ENCODE results near the gene NNT.
"Not testable (repeated sequence)": the region's sequence is repeated elsewhere in the genome, so short reads cannot be mapped to it uniquely, and the experiment has no call there.

Gene NNT

GRCh38 chr5:43631182-43631910 lies 28.4 kb downstream of the NNT start:
- DNase-seq (ENCODE audit: low read depth) = no peak

- DNase-seq (ENCODE audit: low read depth) = no peak
Measured at GRCh38 chr5:43634621-43635020, 31.6 kb downstream of the NNT start.

- no peak for DNase-seq (ENCODE audit: low read depth)
Measured at GRCh38 chr5:43635374-43635773, 32.4 kb downstream of the NNT start.

GRCh38 chr5:43636076-43636475 lies 33.1 kb downstream of the NNT start:
- DNase-seq (ENCODE audit: low read depth) = no peak

GRCh38 chr5:43637416-43637815 lies 34.4 kb downstream of the NNT start:
- no peak for DNase-seq (ENCODE audit: low read depth)

GRCh38 chr5:43638107-43638506 lies 35.1 kb downstream of the NNT start:
- no peak for DNase-seq (ENCODE audit: low read depth)

GRCh38 chr5:43638546-43638945 lies 35.6 kb downstream of the NNT start:
- DNase-seq (ENCODE audit: low read depth) = no peak

- DNase-seq (ENCODE audit: low read depth) = no peak
Measured at GRCh38 chr5:43639566-43639965, 36.6 kb downstream of the NNT start.

- DNase-seq (ENCODE audit: low read depth) = no peak
Measured at GRCh38 chr5:43642428-43642827, 39.4 kb downstream of the NNT start.

GRCh38 chr5:43643327-43643726 lies 40.3 kb downstream of the NNT start:
- DNase-seq (ENCODE audit: low read depth) = no peak

GRCh38 chr5:43643750-43644149 lies 40.8 kb downstream of the NNT start:
- no peak for DNase-seq (ENCODE audit: low read depth)

- no peak for DNase-seq (ENCODE audit: low read depth)
Measured at GRCh38 chr5:43646992-43647391, 44.0 kb downstream of the NNT start.

- DNase-seq (ENCODE audit: low read depth) = no peak
Measured at GRCh38 chr5:43647789-43648188, 44.8 kb downstream of the NNT start.

GRCh38 chr5:43648499-43649124 lies 45.6 kb downstream of the NNT start:
- no peak for DNase-seq (ENCODE audit: low read depth)

GRCh38 chr5:43649256-43649655 lies 46.3 kb downstream of the NNT start:
- no peak for DNase-seq (ENCODE audit: low read depth)

GRCh38 chr5:43652537-43653302 lies 49.7 kb downstream of the NNT start:
- no peak for DNase-seq (ENCODE audit: low read depth)

GRCh38 chr5:43658509-43658908 lies 55.5 kb downstream of the NNT start:
- no peak for DNase-seq (ENCODE audit: low read depth)

- no peak for DNase-seq (ENCODE audit: low read depth)
Measured at GRCh38 chr5:43659075-43659474, 56.1 kb downstream of the NNT start.

GRCh38 chr5:43661102-43661501 lies 58.1 kb downstream of the NNT start:
- DNase-seq (ENCODE audit: low read depth) = no peak

- no peak for DNase-seq (ENCODE audit: low read depth)
Measured at GRCh38 chr5:43663916-43664315, 60.9 kb downstream of the NNT start.

GRCh38 chr5:43664501-43665040 lies 61.6 kb downstream of the NNT start:
- no peak for DNase-seq (ENCODE audit: low read depth)

- not testable (repeated sequence) for DNase-seq (ENCODE audit: low read depth)
Measured at GRCh38 chr5:43665749-43666148, 62.8 kb downstream of the NNT start.

GRCh38 chr5:43666728-43667127 lies 63.7 kb downstream of the NNT start:
- not testable (repeated sequence) for DNase-seq (ENCODE audit: low read depth)

Data from activated T-helper 9 cell treated with anti-CD3 and anti-CD28 coated beads, Interleukin-2, amount 50 U/mL, for 16 hours (primary cell).